Measurements from ENCODE around the gene FRY. TPM values are rescaled to one million over a fixed set of nuclear protein-coding genes. Genes with fewer than 3 reads are reported as not detected.

The FRY gene
- total RNA-seq, 1 donor from 2014 or later = 13.5 TPM

GRCh38 chr13:32125221-32125689 lies 93.7 kb downstream of the FRY start:
- intact Hi-C loops (cut with micrococcal nuclease) = no loop called here

- intact Hi-C loops (cut with micrococcal nuclease) = no loop called here
Measured at GRCh38 chr13:32125751-32126150, 94.2 kb downstream of the FRY start.

DNA sequence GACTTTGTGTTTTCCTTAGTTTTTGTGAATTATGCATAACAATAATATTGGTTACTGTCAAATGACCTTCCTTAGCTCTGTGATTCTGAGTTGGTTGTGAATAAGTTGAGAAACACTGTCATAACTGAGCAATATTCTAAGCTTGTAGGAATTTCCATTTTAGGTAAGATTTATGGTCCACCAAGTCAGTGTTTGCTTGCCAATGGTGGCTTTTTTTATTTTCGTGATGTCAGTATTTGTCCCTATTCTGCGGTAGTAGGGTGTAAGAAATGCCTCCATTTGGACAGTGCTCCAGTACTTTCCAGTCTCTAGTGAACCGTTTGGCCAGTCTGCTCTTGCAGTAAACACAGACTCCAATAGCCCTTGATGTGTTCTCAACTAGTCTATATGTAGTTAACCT lies 94.7 kb downstream of the FRY start:
- intact Hi-C loops (cut with micrococcal nuclease) = no loop called here

GRCh38 chr13:32126756-32127155 lies 95.2 kb downstream of the FRY start:
- intact Hi-C loops (cut with micrococcal nuclease) = no loop called here

GRCh38 chr13:32127691-32128090 lies 96.1 kb downstream of the FRY start:
- intact Hi-C loops (cut with micrococcal nuclease) = no loop called here

DNA sequence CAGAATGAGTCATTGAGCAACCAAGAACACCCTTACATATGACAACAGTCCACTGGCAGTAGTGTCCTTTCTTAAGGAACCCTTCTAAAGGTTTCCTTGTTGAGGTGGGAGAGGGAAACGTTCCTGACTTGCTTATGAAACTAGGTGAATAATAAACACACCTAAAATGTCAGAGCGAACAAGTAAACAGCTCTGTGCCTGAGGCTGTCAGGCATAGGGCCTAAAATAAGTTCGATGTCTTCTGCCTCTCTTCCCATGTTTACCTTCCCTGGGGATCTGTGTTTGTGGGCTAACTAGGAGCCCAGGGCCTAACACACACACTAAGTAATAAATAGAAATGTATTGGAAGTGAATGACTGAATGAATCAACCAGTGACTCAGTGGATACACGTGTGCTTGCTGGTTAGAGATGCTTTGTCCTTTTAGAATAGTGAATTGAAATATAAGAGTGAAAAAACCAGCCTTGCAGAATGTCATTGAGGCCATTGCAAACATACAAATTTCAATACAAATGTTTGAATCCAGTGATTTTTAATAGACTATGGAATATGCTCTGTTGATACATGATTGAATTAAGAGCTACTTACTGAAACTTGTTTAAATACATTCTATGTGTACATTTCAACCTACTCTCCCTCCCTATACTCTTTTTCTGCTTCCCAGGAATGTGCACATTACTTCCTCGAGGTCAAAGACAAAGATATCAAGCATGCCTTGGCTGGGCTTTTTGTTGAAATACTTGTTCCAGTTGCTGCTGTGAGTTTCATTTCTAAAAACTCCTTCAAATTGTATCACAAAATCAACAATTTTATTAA lies 102.9 kb downstream of the FRY start:
- intact Hi-C loops (cut with micrococcal nuclease) = no loop called here

DNA sequence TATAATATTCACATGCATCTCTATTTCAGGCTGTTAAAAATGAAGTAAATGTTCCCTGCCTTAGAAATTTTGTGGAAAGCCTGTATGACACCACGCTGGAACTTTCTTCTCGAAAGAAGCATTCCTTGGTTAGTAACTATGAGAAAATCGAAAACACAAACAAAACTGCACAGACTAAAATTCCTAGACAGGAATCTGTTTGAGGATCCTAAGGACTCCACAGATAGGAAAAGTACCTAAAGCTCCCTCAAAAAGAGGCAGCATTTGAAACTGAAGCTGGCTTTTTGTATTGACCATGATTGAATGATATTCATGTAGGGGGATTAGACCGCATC lies 103.4 kb downstream of the FRY start:
- intact Hi-C loops (cut with micrococcal nuclease) = no loop called here

- intact Hi-C loops (cut with micrococcal nuclease) = no loop called here
Measured at GRCh38 chr13:32135655-32136054, 104.1 kb downstream of the FRY start.

GRCh38 chr13:32136061-32136460 lies 104.5 kb downstream of the FRY start:
- intact Hi-C loops (cut with micrococcal nuclease) = no loop called here

DNA sequence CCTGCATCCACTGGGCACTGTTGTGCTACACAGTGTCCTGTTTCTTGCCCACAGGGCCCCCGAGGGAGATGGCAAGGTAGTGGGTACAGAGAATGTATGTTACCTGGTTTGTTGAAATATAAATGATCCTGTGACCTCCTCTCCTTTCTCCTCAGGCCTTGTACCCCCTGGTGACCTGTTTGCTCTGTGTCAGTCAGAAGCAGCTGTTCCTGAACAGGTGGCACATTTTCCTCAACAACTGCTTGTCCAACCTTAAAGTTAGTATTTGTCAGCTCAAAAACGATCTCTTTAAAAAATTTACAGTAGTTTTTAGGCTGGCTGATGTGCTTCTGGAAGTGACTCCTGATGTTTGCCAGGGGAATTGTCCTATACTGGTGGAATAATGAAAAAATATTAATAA lies 105.1 kb downstream of the FRY start:
- intact Hi-C loops (cut with micrococcal nuclease) = no loop called here

GRCh38 chr13:32139251-32139650 lies 107.7 kb downstream of the FRY start:
- intact Hi-C loops (cut with micrococcal nuclease) = no loop called here

- intact Hi-C loops (cut with micrococcal nuclease) = no loop called here
Measured at GRCh38 chr13:32140109-32140508, 108.5 kb downstream of the FRY start.

DNA sequence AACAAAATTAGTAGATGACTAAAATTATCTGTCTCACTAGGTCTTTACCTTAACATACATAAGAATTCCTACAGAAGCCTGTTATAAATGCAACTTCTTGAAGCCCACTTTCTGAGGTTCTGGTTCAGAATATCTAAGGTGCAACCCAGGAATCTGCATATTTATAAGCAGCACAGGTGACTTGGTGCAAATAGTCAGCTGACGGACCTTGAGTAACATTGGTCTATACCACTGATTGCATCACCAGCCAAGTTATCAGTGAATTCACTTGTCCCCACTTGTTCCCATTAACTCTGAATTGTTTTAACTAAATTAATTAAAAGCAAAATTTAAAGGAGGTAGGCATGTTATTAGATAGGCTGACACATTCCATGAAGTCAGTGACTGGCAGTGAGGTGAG lies 109.9 kb downstream of the FRY start:
- intact Hi-C loops (cut with micrococcal nuclease) = no loop called here

- intact Hi-C loops (cut with micrococcal nuclease) = no loop called here
Measured at GRCh38 chr13:32142115-32142514, 110.5 kb downstream of the FRY start.

GRCh38 chr13:32142956-32143375 lies 111.4 kb downstream of the FRY start:
- intact Hi-C loops (cut with micrococcal nuclease) = no loop called here

DNA sequence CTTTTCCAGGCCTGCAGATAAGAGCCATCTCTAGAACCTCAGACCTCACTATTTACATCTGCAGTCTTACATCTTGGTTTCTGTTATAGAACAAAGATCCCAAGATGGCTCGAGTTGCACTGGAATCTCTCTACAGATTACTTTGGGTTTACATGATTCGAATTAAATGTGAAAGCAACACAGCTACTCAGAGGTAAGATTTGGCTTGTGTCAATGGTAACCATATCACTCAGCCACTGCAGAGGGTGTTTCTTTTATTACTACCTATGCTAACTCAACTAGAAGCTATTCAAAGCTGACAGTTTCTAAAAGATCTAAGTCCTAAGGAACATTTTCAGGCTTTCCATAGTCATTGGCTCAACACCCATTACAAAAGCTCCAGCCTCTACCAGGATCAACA lies 115.6 kb downstream of the FRY start:
- intact Hi-C loops (cut with micrococcal nuclease) = no loop called here

DNA sequence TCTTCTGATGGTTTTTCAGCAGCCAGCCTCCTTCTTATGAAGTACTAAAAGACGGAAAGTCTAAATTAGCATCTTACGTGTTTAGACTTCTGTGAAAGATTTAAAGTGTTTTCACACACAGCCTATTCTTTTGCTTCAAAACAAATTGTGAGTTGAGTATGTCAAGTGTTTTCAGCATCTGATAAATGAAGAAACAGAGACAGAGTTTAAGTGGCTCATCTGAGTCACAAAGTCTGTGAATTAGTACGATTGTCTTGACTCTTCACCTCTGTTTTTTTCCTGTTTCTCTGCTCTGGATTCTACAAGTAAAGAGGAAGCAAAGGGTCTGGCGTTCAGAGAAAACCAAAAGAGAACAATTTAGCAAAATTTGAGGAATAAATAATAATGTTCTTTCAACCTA lies 116.4 kb downstream of the FRY start:
- intact Hi-C loops (cut with micrococcal nuclease) = no loop called here

- intact Hi-C loops (cut with micrococcal nuclease) = no loop called here
Measured at GRCh38 chr13:32150239-32150638, 118.7 kb downstream of the FRY start.

DNA sequence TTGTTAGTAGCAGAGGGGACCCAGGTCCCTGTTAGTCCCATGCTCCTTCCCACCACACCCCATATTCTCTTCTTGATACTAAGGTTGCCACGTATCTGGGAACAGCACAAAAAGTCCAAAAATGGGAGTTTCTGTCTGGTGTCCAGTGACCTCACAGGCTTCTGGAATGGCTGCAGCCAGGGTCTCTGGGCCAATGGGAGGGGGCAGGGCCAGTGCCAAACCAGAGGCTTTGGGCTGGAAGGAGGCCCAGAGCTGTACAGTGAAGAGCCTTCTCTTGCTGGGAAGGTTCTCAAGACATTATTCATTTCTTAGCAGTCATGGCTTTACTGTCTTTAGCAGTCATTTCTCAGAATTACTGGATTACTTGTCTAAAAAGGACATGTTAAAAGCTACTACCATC lies 119.2 kb downstream of the FRY start:
- intact Hi-C loops (cut with micrococcal nuclease) = no loop called here

- intact Hi-C loops (cut with micrococcal nuclease) = no loop called here
Measured at GRCh38 chr13:32151240-32151639, 119.7 kb downstream of the FRY start.

- intact Hi-C loops (cut with micrococcal nuclease) = no loop called here
Measured at GRCh38 chr13:32153056-32153455, 121.5 kb downstream of the FRY start.

DNA sequence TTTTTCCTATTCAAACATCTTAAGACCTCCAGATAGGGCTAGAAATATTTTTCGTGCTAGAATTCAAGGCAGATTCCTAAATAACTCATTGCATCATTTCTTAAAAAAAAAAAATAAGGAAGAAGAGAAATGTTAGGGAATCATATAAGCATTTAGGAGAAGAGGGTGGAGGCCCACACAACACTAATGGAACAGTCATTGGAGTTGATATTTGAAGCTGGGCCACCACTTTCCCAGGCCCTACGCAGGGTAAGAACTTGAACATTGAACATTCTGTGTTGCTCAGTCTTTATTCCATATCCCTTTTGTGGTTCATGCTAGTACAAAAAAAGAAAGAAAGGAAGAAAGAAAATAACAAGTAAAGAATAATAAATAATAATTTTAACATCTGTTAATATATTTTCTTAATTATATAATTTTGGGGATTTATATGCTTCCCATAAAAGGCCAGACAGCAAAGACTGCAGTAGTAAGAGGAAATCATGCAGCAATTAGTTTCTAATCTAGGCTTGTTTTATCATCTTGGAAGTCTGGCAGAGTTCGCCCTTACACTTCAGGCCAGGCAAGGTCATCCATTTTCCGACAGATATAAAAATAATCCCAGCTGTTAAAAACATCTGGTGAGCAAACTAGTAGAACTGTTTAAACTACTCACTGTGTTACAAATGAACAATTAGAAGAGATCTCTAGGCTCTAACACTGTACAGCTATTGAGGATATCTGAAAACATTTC lies 127.7 kb downstream of the FRY start:
- intact Hi-C loops (cut with micrococcal nuclease) = no loop called here
